GM12865 (cell line): ENCODE results near the gene RNF169.

Experiments
- DNase-seq: peaks from one replicate; pipeline ENCODE4 v3.0.0; 2010; ENCODE audit warnings: low read depth
- H3K4me3 ChIP-seq: 2 replicates; pipeline ENCODE4 v1.5.1; 2011; ENCODE audit warnings: mild to moderate bottlenecking, low read depth, low read length, control low read depth
- TF ChIP-seq, protein P1 (sequence below): IDR thresholded peaks from 2 replicates; pipeline ENCODE4 v1.5.1; 2011; ENCODE audit warnings: low read length, control low read depth, low read depth, inconsistent platforms; ENCODE audit not compliant: insufficient read depth; ENCODE audit errors: missing control alignments

RNF169 gene

GRCh38 chr11:74729397-74729796, 19.3 kb upstream of the RNF169 start:
- TF ChIP-seq, protein P1, sequence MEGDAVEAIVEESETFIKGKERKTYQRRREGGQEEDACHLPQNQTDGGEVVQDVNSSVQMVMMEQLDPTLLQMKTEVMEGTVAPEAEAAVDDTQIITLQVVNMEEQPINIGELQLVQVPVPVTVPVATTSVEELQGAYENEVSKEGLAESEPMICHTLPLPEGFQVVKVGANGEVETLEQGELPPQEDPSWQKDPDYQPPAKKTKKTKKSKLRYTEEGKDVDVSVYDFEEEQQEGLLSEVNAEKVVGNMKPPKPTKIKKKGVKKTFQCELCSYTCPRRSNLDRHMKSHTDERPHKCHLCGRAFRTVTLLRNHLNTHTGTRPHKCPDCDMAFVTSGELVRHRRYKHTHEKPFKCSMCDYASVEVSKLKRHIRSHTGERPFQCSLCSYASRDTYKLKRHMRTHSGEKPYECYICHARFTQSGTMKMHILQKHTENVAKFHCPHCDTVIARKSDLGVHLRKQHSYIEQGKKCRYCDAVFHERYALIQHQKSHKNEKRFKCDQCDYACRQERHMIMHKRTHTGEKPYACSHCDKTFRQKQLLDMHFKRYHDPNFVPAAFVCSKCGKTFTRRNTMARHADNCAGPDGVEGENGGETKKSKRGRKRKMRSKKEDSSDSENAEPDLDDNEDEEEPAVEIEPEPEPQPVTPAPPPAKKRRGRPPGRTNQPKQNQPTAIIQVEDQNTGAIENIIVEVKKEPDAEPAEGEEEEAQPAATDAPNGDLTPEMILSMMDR, result no peak
- no peak for DNase-seq
- H3K4me3 ChIP-seq, result no peak overlapping the region

DNA sequence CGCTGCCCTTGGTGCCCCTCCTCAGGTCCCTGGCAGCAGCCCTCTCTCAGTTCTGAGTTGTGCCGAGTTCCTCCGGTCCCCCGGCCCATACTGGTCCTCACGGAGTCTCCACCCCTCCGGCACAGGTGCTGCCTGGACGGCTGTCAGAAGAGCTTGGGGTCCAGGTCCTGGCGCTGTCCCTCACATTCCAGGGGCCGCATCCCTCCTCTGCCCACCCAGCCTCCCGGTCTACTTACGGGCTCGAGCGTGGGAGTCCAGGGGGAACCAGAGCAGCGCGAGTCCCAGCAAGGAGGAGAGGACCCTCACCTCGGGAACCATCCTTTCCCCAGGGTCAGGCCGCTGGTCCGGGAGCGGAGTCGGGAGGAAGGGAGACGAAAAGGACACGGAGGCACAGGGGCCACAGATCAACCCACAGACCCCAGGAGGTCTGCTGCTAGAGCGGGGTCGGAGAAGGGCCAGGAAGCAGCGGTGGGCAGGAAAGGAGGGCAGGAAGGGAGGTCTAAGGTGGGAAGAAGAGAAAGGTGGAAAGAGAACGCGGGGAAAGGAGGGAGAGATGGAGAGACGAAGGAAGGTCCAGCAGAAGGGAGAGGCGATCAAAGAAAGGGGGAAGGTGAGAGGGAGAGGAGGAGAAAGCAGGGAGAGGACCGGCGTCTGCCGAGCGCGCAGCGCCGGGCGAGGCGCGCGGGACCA, 17.9 kb upstream of the RNF169 start:
- DNase-seq, result no peak
- H3K4me3 ChIP-seq, result no peak overlapping the region
- TF ChIP-seq, protein P1, result no peak

GRCh38 chr11:74731301-74732094, 17.2 kb upstream of the RNF169 start, which contains the start of gene CHRDL2:
CHRDL2 (minus strand) TSS chr11:74731426; CDS start chr11:74730888, 538 bp downstream.
- DNase-seq, result no peak
- no peak within 1 kb of the TSS for H3K4me3 ChIP-seq
- TF ChIP-seq, protein P1, result no peak

DNA sequence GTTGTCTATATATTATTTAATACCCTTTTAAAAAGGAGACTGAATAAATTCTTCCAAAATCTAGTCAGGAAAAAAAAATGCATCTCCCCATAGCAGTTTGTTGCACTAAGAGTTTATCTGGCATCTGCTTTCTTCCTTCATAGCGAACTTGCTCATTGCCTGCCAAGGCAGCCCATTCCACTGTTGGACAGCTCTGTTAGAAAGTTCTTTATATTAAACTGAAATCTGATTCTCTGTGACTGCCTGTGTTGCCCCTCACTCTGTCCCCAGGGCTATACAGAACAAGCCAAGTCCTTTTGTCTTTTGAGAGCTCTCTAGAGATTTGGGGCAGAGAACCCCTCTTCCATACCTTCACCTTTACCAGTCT, 14.1 kb upstream of the RNF169 start:
- no peak overlapping the region for H3K4me3 ChIP-seq
- DNase-seq, result no peak
- TF ChIP-seq, protein P1, result no peak

- no peak for DNase-seq
- TF ChIP-seq, protein P1, result no peak
Observed at GRCh38 chr11:74735365-74735928, 13.2 kb upstream of the RNF169 start.

GRCh38 chr11:74736031-74736430, 12.6 kb upstream of the RNF169 start:
- no peak for DNase-seq
- TF ChIP-seq, protein P1, result no peak

More at GRCh38 chr11:74735365-74735928, 13.2 kb upstream of the RNF169 start:
- H3K4me3 ChIP-seq, result no peak overlapping the region

More at GRCh38 chr11:74736031-74736430, 12.6 kb upstream of the RNF169 start:
- no peak overlapping the region for H3K4me3 ChIP-seq
